GM18505 (cell line): ENCODE data around the gene SEPTIN10.
A peak's percentile ranks its signal among the peaks of the same experiment; 100 is the strongest.

ENCODE experiments used
- ATAC-seq: cut with Tn5 transposase; IDR thresholded peaks from one replicate; pipeline ENCODE4 v1.9.1; 2021; ENCODE audit not compliant: unreplicated experiment
- POLR2A ChIP-seq: IDR thresholded peaks from 4 replicates; pipeline ENCODE4 v1.6.1; 2011; ENCODE audit warnings: borderline replicate concordance; ENCODE audit not compliant: insufficient read depth, insufficient read length; ENCODE audit errors: extremely low read depth

Gene SEPTIN10

DNA sequence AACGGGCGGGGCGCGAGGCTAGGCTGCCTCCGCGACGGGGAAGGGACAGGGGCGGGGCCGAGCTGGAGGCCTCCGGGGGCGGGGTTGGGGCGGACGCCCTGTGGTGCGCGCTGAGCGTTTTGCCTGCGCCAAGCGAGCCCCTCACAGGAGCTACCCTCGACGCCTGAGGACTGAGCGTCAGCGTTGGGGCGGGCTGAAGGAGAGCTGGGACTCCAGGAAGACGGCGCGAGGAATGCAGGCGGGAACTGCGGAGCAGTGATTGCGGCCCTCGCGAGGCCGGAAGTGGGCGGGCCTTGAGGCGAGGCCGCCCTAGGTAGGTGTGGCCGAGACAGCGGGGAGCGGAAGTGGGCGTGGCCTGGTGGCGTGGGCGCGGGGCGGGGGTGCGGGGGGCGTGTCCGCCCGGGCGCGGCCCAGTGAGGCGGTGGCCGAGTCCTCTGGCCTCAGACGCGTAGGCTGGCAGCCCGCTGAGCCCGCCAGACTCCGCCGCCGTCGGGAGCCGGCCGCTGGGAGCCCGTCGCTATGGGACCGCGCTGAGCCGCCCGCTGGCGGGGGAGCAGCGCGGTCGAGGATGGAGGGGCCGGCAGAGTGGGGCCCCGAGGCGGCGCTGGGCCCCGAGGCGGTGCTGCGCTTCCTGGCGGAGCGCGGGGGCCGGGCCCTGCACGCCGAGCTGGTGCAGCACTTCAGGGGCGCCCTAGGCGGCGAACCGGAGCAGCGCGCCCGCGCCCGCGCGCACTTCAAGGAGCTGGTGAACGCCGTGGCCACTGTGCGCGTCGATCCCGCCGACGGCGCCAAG, at the start of gene SEPTIN10, which contains the start of gene SOWAHC:
SEPTIN10 (minus strand) TSS at position 45 of the 793 bp plus-strand sequence. CDS start 139 bp downstream, outside the sequence.
SOWAHC (plus strand) TSS at position 443 of the 793 bp plus-strand sequence; CDS start at position 569, 126 bp downstream.
- TF ChIP-seq POLR2A = peak; percentile 65
- ATAC-seq = peak; percentile 80

DNA sequence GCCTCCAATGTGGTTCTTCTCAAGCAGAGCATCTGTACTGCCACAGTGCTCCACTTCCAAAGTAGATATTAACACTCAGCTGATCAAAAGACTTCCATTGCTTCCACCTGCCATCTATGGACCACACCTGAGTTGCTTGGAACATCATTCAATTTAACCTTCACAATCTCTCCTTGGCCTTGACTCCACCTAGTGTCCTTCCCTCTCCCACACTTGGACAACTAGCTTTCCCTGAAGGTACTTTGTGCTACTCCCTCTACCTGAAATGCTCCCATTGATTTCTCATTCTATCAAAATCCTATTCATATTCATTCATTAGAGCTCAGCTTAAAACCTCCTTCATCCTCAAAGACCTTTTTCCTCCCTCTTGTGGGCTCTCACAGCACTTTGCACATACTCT, 49.1 kb upstream of the SEPTIN10 start:
- no peak for ATAC-seq
- TF ChIP-seq POLR2A = no peak

DNA sequence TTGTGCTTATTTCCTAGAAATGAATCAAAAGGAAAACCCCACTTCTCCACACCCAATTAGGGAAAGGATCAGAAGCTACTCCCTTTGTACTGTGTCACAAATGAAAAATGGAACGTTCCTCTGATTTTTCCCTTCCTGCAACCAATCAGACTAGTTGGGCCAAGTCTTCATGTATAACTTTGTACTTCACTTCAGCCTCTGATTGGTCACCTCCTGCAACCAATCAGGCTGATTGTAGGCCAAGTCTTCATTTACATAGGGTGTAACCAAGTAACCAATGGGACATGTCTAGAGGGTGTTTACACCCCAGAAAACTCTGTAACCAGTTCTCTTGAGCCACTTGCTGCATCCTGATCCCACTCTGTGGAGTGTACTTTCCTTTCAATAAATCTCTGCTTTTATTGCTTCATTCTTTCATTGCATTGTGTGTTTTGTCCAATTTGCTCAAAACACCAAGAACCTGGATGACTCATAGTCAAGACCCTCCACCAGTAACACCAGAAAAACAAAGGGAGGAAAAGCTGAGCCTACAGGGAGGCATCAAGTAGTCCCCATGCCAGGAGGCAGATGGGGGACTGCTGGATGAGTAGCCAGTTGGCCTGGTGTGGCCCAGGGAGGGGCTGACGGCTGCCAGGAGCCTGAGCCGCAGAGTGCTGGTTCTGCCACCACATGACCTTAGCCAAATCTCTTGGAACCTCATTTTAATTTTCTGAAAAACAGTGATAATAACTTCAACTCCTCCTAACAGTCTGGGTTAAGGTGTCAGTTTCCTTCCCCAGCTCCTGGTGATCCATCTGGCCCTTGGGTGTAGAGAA, 46.5 kb upstream of the SEPTIN10 start:
- TF ChIP-seq POLR2A = no peak
- no peak for ATAC-seq

DNA sequence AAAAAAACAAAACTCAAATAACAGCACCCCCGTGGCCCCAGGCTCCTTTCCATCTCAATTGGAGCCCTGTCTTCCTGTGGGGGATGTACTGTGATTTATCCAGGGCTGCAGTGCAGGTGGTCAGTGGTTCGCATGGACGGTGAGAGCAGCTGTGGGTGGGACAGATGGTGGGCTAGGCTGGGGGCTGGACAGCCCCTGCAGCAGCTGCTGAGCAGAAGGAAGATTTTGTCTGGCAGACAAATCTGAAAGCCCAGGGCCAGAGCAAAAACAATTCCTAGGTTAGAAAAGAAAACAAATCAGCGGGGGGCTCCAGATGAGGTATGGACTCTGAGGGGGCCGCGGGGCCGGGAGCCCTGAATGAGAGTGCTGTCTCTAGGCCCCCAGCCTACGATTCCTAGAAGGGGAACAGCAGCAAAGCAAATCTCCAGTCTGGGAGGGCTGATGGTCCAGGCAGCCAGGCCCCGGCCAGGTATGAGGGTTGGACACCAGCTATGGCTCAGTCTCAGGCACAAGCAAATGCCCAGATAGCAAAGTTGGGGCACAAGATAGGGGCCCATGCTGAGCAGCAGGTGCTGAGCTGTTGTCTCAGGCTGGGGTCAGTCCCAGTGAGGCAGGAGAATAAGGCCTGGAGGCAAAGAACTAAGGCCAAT, 45.8 kb upstream of the SEPTIN10 start:
- ATAC-seq = no peak
- TF ChIP-seq POLR2A = no peak

DNA sequence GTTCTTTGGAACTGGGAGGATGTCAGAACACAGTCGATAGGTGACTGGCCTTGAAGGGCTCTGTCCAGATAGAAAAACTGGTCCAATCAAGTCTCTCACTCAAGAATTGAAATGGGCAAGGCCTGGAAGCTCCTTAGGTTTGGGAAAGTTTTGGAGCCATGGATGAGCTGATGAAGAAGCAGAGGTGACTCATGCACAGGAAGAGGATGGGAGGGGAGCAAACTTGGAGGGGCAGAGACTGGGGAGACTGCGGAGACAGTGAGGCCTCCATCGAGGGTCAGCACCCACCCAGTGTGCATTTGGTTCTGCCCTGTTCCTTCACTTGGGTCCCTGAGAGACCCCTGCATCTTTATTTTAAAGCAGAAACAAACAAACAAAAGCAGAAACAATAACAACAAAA, 41.5 kb upstream of the SEPTIN10 start:
- ATAC-seq = no peak
- no peak for TF ChIP-seq POLR2A

DNA sequence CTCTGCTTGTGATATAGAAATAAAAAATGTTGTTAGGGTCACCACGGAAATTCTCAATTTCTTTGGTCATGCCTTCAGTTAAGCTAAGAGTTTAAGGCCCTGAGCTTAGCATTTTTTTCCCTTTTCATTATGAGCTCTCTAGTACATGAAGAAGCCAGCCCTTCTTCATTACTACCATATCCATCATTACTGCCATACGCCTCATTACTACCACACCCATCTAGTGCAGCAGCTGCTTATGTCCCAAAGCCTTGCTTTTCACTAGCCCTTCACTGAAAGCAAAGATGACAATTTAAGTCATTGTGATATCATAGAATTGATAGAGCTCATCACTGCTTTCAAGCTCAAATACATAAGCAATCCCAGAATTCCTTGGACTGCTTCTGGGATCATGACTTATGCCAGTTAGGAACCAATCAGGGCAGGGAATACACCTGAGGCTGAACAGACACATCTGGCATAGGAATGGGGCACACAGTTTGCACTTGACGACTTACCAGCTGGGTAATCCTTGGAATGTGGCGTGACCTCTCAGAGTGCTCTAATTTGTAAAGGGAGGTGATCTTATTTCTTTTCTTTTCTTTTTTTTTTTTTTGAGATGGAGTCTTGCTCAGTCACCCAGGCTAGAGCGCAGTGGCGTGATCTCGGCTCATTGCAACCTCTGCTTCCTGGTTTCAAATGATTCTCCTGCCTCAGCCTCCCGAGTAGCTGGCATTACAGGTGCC, 40.7 kb upstream of the SEPTIN10 start:
- no peak for TF ChIP-seq POLR2A

DNA sequence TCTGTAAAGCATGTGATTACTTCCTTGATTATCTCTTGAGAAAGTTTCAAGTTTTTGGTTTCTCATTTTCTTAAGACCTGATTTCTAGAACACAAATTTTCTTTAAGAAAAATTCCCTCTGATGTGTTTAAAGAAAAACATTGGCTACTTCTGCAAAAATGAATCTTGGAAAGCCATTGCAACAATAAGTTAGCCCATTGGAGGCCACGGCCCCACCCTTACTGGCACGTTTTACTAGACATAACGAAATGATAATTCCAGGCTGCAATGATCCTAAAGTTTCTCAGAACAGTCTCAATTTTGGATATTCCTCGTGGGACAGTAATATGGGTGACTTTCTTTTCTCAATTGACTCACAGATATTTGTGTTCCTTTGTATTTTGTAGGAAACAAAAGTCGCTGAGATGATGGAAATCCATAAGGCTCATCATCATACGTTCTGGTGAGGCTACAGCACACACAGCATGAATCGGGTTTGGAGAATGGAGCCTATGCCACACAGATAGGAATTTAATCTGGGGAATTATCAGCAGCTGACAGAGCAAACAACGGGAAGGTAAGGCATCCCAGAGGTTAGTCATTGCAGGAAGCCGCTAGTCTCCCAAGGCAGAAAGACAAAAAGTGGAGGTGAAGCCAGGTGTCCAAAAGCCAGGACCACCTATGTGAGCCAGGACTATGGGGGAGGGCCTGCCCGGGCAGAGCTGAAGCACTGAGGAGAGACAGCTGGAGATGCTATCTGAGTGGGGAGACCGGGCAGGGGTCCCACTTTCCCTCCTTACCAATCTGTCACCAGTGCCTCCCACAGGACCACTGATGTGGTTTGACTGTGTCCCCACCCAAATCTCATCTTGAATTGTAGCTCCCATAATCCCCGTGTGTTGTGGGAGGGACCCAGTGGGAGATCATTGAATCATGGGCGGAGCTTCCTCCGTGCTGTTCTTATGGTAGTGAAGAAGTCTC, 36.2 kb upstream of the SEPTIN10 start:
- TF ChIP-seq POLR2A = no peak
- ATAC-seq = no peak

More for the DNA sequence above, 40.7 kb upstream of the SEPTIN10 start:
- no peak for ATAC-seq

DNA sequence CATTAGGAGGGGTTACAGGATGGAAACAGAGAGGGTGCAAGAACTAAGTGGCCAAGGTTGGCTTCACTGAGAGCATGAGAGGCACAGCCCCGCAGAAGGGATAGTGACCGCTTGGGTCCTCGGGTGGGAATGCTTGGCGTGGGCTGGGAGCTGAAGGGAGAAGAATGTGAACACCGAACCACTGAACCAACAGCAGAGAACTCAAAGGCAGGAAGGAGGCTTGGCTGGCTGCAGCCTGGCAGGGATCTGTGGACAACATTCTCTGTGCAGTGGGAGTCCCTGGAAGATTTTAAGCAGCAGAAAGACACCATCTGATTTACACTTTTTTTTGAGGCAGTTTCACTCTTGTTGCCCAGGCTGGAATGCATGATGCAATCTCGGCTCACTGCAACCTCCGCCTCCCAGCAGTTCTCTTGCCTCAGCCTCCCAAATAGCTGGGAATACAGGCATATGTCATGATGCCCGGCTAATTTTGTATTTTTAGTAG, 34.3 kb upstream of the SEPTIN10 start:
- TF ChIP-seq POLR2A = no peak
- ATAC-seq = no peak

DNA sequence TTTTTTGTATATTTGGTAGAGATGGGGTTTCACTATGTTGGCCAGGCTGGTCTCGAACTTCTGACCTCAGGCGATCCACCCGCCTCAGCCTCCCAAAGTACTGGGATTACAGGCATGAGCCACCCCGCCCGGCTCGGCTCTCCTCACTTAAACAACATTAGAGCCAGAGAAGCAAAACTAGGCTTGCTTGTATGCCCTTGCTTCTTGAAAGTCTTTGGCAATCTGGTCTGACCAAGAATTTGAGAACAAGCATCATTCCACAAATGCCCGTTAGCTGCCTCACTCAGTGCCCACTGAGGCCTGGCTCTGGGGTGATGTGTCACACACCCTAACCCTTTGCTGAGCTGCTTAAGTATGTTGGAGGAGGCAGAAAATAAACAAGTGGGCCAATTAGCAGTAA, 33.9 kb upstream of the SEPTIN10 start:
- TF ChIP-seq POLR2A = no peak
- no peak for ATAC-seq

DNA sequence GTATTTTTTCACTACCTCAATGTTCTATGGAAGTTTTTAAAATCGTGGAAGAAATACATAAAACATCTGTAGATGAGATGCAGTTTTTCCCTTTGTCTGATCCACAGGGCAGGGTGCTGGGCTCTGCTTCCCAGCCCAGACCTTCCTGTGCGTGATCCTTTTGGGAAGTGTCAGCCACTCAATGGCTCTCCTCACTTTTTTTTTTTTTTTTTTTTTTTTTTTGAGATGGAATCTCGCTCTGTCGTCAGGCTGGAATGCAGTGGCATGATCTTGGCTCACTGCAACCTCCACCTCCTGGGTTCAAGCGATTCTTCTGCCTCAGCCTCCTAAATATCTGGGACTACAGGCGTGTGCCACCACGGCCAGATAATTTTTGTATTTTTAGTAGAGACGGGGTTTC, 33.2 kb upstream of the SEPTIN10 start:
- no peak for ATAC-seq
- TF ChIP-seq POLR2A = no peak

DNA sequence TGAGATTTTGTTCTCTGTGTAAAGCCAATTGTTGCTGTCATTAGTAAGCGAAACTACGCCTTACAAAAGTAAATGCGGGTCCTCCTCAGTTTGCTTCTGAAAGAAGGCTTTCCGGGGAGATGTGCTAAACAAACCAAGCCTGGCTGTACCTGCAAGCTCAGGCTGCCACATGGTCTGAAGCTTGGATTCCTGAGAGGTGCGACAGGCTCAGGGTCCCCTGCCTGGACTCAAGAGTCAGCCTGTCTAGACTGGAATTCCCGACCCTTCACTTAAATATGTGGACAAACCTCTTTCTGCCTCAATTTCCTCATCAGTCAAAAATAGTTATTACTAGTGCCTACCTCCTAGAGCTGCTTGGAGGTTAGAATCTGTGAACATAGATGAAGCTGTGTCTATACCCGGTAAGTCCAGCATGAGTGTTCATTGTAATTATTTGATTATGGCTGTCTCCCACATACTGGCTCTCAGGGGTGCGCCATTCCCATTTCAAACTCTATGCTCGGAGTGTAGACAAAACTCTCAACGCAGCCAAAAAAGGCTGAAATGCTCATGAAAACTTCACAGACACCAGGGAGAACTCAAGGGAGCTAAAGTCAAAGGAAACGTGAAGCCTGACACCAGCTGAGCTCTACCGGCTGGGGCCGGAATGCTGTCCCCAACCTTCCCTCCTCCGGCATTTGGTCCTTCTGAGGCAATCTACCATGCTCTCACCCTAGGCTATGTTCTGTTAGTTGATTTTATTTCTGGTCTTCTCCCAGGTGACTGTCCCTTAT, 31.8 kb upstream of the SEPTIN10 start:
- no peak for TF ChIP-seq POLR2A
- no peak for ATAC-seq
